Smooth muscle cell (in vitro differentiated cells): ENCODE measurements around the gene NRIP1. TPM values are rescaled to one million over a fixed set of nuclear protein-coding genes. Genes with fewer than 3 reads are reported as not detected.
A peak's percentile ranks its signal among the peaks of the same experiment; 100 is the strongest.

ENCODE experiments used
- DNase-seq: peaks from one replicate; lab custom pipeline; 2025; ENCODE audit not compliant: unreplicated experiment; lab: John Stamatoyannopoulos, UW
- H2AFZ ChIP-seq: fragments of 200-600 bp; sonication (generic); 2 replicates; pipeline ENCODE4 v1.6.0; 2016; ENCODE audit warnings: antibody characterized with exemption, low read depth, mild to moderate bottlenecking
- H3F3A ChIP-seq: fragments of 200-600 bp; sonication (generic); 2 replicates; pipeline ENCODE4 v1.6.0; 2017; ENCODE audit warnings: antibody characterized with exemption, low read depth
- H3K27ac ChIP-seq: fragments of 200-600 bp; sonication (generic); 2 replicates; pipeline ENCODE4 v1.5.1; 2016; ENCODE audit warnings: low read depth, mild to moderate bottlenecking
- H3K27me3 ChIP-seq: fragments of 200-600 bp; sonication (generic); 2 replicates; pipeline ENCODE4 v1.6.1; 2016; ENCODE audit warnings: low read depth, mild to moderate bottlenecking
- H3K36me3 ChIP-seq: fragments of 200-600 bp; sonication (generic); 2 replicates; pipeline ENCODE4 v1.5.1; 2016; ENCODE audit warnings: low read depth
- H3K4me1 ChIP-seq: fragments of 200-600 bp; sonication (generic); 2 replicates; pipeline ENCODE4 v1.5.1; 2016; ENCODE audit warnings: low read depth
- H3K4me2 ChIP-seq: fragments of 200-600 bp; sonication (generic); 2 replicates; pipeline ENCODE4 v1.6.0; 2016; ENCODE audit warnings: mild to moderate bottlenecking
- H3K4me3 ChIP-seq: fragments of 200-600 bp; sonication (generic); 2 replicates; pipeline ENCODE4 v1.5.1; 2016; ENCODE audit warnings: mild to moderate bottlenecking
- H3K79me2 ChIP-seq: fragments of 200-600 bp; sonication (generic); 2 replicates; pipeline ENCODE4 v1.6.0; 2016; ENCODE audit warnings: low read depth, mild to moderate bottlenecking
- H3K9ac ChIP-seq: fragments of 200-600 bp; sonication (generic); 2 replicates; pipeline ENCODE4 v1.6.0; 2016; ENCODE audit warnings: low read depth
- H3K9me3 ChIP-seq: fragments of 200-600 bp; sonication (generic); replicated peaks from 2 replicates; pipeline ENCODE4 v1.5.1; 2016; ENCODE audit warnings: low read depth
- H4K20me1 ChIP-seq: fragments of 200-600 bp; sonication (generic); 2 replicates; pipeline ENCODE4 v1.6.0; 2016; ENCODE audit warnings: low read depth
- WGBS: methylation state at CpG from one replicate; pipeline ENCODE4 v1.1.7; 2016; ENCODE audit warnings: low lambda C conversion rate; 5-methylcytosine and 5-hydroxymethylcytosine counted together
- polyA plus RNA-seq: library from polyadenylated mRNA; unstranded; fragments of >200 nt; fragmentation: Nextera tagmentation; extraction: Ambion mirVana; gene quantifications from 2 replicates; pipeline ENCODE4 v1.2.1, GENCODE V29; 2016
- total RNA-seq: library from RNA; depleted of rRNA; stranded (reverse); fragments of >200 nt; gene quantifications from 2 replicates; pipeline ENCODE4 v1.2.3, GENCODE V29; 2014
- TF ChIP-seq, protein P1 (sequence below): fragments of 200-600 bp; sonication (generic); IDR thresholded peaks from 2 replicates; pipeline ENCODE4 v1.5.1; 2017; ENCODE audit warnings: borderline replicate concordance, mild to moderate bottlenecking, antibody characterized with exemption; ENCODE audit not compliant: insufficient read depth, poor library complexity, severe bottlenecking

NRIP1 gene
- total and polyA plus RNA-seq, 2 experiments from 2014 or later: 5.1 to 26.0 TPM

DNA sequence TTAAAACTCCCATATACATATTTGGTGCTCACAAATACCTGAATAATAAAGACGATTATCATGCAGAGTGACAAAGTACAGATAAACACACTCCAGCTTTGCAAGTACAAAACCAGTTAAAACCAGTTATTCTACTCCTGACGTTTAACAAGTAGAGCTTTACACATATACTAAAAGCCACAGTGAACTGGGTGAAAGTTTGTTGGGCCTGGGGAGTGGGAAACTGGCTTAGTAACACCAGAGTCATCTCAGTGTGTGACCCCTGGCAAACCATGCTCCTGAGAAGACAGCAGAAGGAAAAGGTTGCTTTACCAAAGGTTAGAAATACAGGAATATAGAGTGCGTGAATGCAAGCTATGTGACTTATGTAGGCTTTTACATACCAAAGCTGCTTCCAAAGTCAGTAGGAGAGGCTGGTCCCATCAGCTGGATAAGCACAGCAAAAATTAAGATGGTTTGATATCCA is 148.1 kb downstream of the NRIP1 start:
- WGBS: 39% methylated on average over 3 of the region's 3 CpGs
- Histone ChIP-seq H3K27ac (peak overlapping the region; percentile 66), H2AFZ (no peak overlapping the region)

DNA sequence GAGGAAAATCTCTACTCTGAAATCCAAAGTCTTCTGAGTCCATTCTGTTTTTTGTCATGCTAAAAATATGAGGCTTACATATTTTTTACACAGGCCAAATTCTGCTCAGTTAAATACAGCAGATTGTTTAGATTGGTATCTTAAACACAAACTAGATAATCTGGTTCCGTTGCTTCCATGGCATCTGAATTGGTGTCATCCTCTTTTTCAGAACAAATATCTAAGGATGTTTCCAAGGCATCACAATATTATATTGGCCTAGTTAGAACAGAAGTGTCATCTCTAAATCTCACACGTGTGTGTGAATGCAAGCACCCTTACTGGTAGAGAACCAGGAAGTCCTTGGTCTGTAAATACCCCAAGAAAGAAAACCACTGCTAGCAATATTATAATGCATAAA is 151.2 kb downstream of the NRIP1 start:
- H3K4me3 ChIP-seq: no peak overlapping the region
- WGBS: 62% methylated on average over 2 of the region's 2 CpGs
- H3K9me3 ChIP-seq: no peaks in the 10 kb centered on the region
- H3K4me1 ChIP-seq: no peaks in the 10 kb centered on the region
- H3K9ac ChIP-seq: peak overlapping the region; percentile 48
- no peaks in the 10 kb centered on the region for H3K79me2 ChIP-seq
- H3K4me2 ChIP-seq: no peak overlapping the region
- H2AFZ ChIP-seq: no peak overlapping the region
- peak overlapping the region; percentile 66 for H3K27ac ChIP-seq
- H3K36me3 ChIP-seq: no peaks in the 10 kb centered on the region
- no peaks in the 10 kb centered on the region for H3F3A ChIP-seq
- H4K20me1 ChIP-seq: no peaks in the 10 kb centered on the region
- no peaks in the 10 kb centered on the region for H3K27me3 ChIP-seq
- no peak for DNase-seq
- TF ChIP-seq, protein P1, sequence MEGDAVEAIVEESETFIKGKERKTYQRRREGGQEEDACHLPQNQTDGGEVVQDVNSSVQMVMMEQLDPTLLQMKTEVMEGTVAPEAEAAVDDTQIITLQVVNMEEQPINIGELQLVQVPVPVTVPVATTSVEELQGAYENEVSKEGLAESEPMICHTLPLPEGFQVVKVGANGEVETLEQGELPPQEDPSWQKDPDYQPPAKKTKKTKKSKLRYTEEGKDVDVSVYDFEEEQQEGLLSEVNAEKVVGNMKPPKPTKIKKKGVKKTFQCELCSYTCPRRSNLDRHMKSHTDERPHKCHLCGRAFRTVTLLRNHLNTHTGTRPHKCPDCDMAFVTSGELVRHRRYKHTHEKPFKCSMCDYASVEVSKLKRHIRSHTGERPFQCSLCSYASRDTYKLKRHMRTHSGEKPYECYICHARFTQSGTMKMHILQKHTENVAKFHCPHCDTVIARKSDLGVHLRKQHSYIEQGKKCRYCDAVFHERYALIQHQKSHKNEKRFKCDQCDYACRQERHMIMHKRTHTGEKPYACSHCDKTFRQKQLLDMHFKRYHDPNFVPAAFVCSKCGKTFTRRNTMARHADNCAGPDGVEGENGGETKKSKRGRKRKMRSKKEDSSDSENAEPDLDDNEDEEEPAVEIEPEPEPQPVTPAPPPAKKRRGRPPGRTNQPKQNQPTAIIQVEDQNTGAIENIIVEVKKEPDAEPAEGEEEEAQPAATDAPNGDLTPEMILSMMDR: no peak

More for the DNA sequence above, 148.1 kb downstream of the NRIP1 start:
- peak overlapping the region; percentile 37 for H3K9ac ChIP-seq
- no peak for DNase-seq
- H4K20me1 ChIP-seq: no peaks in the 10 kb centered on the region
- H3K9me3 ChIP-seq: no peaks in the 10 kb centered on the region
- no peaks in the 10 kb centered on the region for H3K36me3 ChIP-seq
- H3F3A ChIP-seq: no peaks in the 10 kb centered on the region
- H3K4me2 ChIP-seq: peak overlapping the region; percentile 31
- TF ChIP-seq, protein P1: no peak
- no peaks in the 10 kb centered on the region for H3K79me2 ChIP-seq
- no peak overlapping the region for H3K4me3 ChIP-seq
- no peaks in the 10 kb centered on the region for H3K4me1 ChIP-seq
- no peaks in the 10 kb centered on the region for H3K27me3 ChIP-seq

DNA sequence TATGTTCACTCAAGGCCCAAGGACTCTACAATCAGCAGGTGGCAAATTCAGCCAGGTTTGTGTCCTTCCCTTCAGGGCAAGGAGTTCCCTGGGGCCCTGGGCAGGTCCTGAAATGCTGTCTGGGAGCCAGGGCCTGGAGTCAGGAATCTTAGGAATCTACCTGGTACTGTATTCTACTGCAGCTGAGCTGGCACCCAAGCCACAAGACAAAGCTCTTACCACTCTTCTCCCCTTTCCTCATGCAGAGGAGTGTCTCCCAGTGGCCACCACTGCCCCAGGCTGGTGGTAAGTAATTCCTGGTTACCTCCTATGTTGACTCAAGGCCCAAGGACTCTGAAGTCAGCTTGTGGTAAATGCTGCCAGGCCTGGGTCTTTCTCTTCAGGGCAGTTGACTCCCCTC is 153.4 kb downstream of the NRIP1 start:
- no peaks in the 10 kb centered on the region for H3F3A ChIP-seq
- no peak overlapping the region for H3K4me3 ChIP-seq
- no peaks in the 10 kb centered on the region for H3K79me2 ChIP-seq
- H2AFZ ChIP-seq: no peak overlapping the region
- no peak overlapping the region for H3K9ac ChIP-seq
- H3K4me2 ChIP-seq: no peak overlapping the region
- no peaks in the 10 kb centered on the region for H3K9me3 ChIP-seq
- H3K27ac ChIP-seq: no peak overlapping the region
- no peak for DNase-seq
- no peaks in the 10 kb centered on the region for H3K27me3 ChIP-seq
- no peaks in the 10 kb centered on the region for H3K36me3 ChIP-seq
- no peaks in the 10 kb centered on the region for H3K4me1 ChIP-seq
- no peaks in the 10 kb centered on the region for H4K20me1 ChIP-seq
- TF ChIP-seq, protein P1: no peak
